CD8-positive, alpha-beta memory T cell (primary cell): ENCODE results near the gene GPR176. TPM values are rescaled to one million over a fixed set of nuclear protein-coding genes. Genes with fewer than 3 reads are reported as not detected.
A peak's percentile ranks its signal among the peaks of the same experiment; 100 is the strongest.

Source experiments
- CTCF ChIA-PET: fragments of 350-600 bp; sonication (Branson Sonifier 250); formaldehyde crosslinking; loops from one replicate; lab custom pipeline; 2021; ENCODE audit warnings: antibody characterized with exemption; lab: Charles Lee
- POLR2A ChIA-PET: fragments of 350-600 bp; sonication (Branson Sonifier 250); formaldehyde crosslinking; loops from one replicate; lab custom pipeline; 2021; ENCODE audit warnings: antibody characterized with exemption; lab: Charles Lee
- DNase-seq, 5 donors: peaks; one replicate each; pipeline versions ENCODE4 v3.0.0 to v3.0.0-alpha.2; 2020 to 2022; ENCODE audit warnings: mixed read lengths in 1 of 5
- H3K27ac ChIP-seq: one replicate; pipeline ENCODE4 v1.7.0; 2013; ENCODE audit warnings: low read depth, mild to moderate bottlenecking, low read length, moderate library complexity
- H3K27me3 ChIP-seq: 2 replicates; pipeline ENCODE4 v1.7.0; 2013; ENCODE audit warnings: low read length, mild to moderate bottlenecking; ENCODE audit not compliant: insufficient read depth, poor library complexity, severe bottlenecking
- H3K36me3 ChIP-seq: 2 replicates; pipeline ENCODE4 v1.7.0; 2013; ENCODE audit warnings: mild to moderate bottlenecking, low read length, moderate library complexity; ENCODE audit not compliant: insufficient read depth
- H3K4me1 ChIP-seq: 2 replicates; pipeline ENCODE4 v1.7.0; 2013; ENCODE audit warnings: mild to moderate bottlenecking, low read length, moderate library complexity; ENCODE audit not compliant: insufficient read depth
- H3K4me3 ChIP-seq: 2 replicates; pipeline ENCODE4 v1.7.0; 2013; ENCODE audit warnings: mild to moderate bottlenecking, low read length
- H3K9me3 ChIP-seq: 2 replicates; pipeline ENCODE4 v1.7.0; 2013; ENCODE audit warnings: mild to moderate bottlenecking, low read length
- H3K27ac Mint-ChIP-seq, 8 donors: one replicate each; pipeline ENCODE4 v1.8.0; 2020 to 2021; ENCODE audit warnings: mixed read lengths in 8 of 8, mild to moderate bottlenecking in 6 of 8, inconsistent platforms in 3 of 8, moderate library complexity in 3 of 8
- H3K27me3 Mint-ChIP-seq, 2 donors: one replicate each; pipeline ENCODE4 v1.8.0; 2020 to 2021; ENCODE audit warnings: mixed read lengths in 2 of 2, mild to moderate bottlenecking in 1 of 2, moderate library complexity in 1 of 2
- H3K36me3 Mint-ChIP-seq, 3 donors: one replicate each; pipeline ENCODE4 v1.8.0; 2020 to 2021; ENCODE audit warnings: mixed read lengths in 3 of 3, inconsistent platforms in 1 of 3, mild to moderate bottlenecking in 1 of 3
- H3K4me1 Mint-ChIP-seq, 3 donors: one replicate each; pipeline ENCODE4 v1.8.0; 2020 to 2021; ENCODE audit warnings: mixed read lengths in 3 of 3, inconsistent platforms in 1 of 3, mild to moderate bottlenecking in 1 of 3
- H3K4me3 Mint-ChIP-seq, 7 donors: one replicate each; pipeline ENCODE4 v1.8.0; 2020 to 2021; ENCODE audit warnings: mixed read lengths in 7 of 7, mild to moderate bottlenecking in 6 of 7, moderate library complexity in 4 of 7, inconsistent platforms in 2 of 7
- H3K9me3 Mint-ChIP-seq, 5 donors: one replicate each; pipeline ENCODE4 v1.8.0; 2020 to 2022; ENCODE audit warnings: mixed read lengths in 5 of 5, mild to moderate bottlenecking in 3 of 5, moderate library complexity in 2 of 5, inconsistent platforms in 1 of 5
- polyA plus RNA-seq: library from polyadenylated mRNA; unstranded; fragments of 300-500 nt; fragmentation: Illumina TruSeq; gene quantifications from one replicate; pipeline ENCODE4 v1.2.3, GENCODE V29; 2021
- total RNA-seq, 2 experiments: library from RNA; stranded (reverse); gene quantifications; one replicate each; pipeline ENCODE4 v1.2.3, GENCODE V29; 2021

The GPR176 gene
- total and polyA plus RNA-seq, 3 experiments from 2014 or later: 0.20 TPM; not detected in 2

- Mint-ChIP-seq H3K4me3 (peak overlapping the region in 6 of 7 donors; percentile 51 to 97 (median 66)), H3K27ac (peak overlapping the region in 7 of 8 donors; percentile 39 to 96 (median 66)), H3K36me3 (peaks cover 0 to 23% (median 0%) of the 10 kb centered on the region in 3 donors), H3K4me1 (peaks cover 44 to 65% (median 60%) of the 10 kb centered on the region in 3 donors), H3K9me3 (no peaks in the 10 kb centered on the region), H3K27me3 (no peaks in the 10 kb centered on the region)
- CTCF ChIA-PET: interaction anchor here (0.7 to 1.2 kb wide), 4 partner anchors 28 to 489 kb away, joined by 3 to 4 read pairs (median 3); no protein-coding TSS in a partner anchor
- Histone ChIP-seq H3K4me3 (no peak overlapping the region), H3K36me3 (no peaks in the 10 kb centered on the region), H3K27ac (no peak overlapping the region), H3K9me3 (no peaks in the 10 kb centered on the region), H3K4me1 (peaks cover 31% of the 10 kb centered on the region), H3K27me3 (no peaks in the 10 kb centered on the region)
- POLR2A ChIA-PET: no interaction called here
- no peak for DNase-seq
Measured at GRCh38 chr15:39784638-39785037, 135.4 kb downstream of the GPR176 start.

- Histone ChIP-seq H3K27ac (no peak overlapping the region), H3K4me1 (peaks cover 31% of the 10 kb centered on the region), H3K9me3 (no peaks in the 10 kb centered on the region), H3K4me3 (no peak overlapping the region), H3K27me3 (no peaks in the 10 kb centered on the region), H3K36me3 (no peaks in the 10 kb centered on the region)
- peaks cover 0 to 23% (median 0%) of the 10 kb centered on the region in 3 donors for H3K36me3 Mint-ChIP-seq
- POLR2A ChIA-PET: no interaction called here
- CTCF ChIA-PET: interaction anchor here (0.9 to 1.2 kb wide), 3 partner anchors 27 to 489 kb away, joined by 3 to 4 read pairs (median 3); no protein-coding TSS in a partner anchor
- H3K27me3 Mint-ChIP-seq: no peaks in the 10 kb centered on the region
- H3K27ac Mint-ChIP-seq: peak overlapping the region; percentile 65 to 96 (median 86)
- peaks cover 44 to 65% (median 60%) of the 10 kb centered on the region in 3 donors for H3K4me1 Mint-ChIP-seq
- H3K4me3 Mint-ChIP-seq: peak overlapping the region; percentile 82 to 98 (median 96)
- no peaks in the 10 kb centered on the region for H3K9me3 Mint-ChIP-seq
- no peak for DNase-seq
Measured at GRCh38 chr15:39784125-39784524, 135.9 kb downstream of the GPR176 start.

GRCh38 chr15:39783244-39783820, 136.7 kb downstream of the GPR176 start:
- Mint-ChIP-seq H3K4me3 (peak overlapping the region; percentile 82 to 98 (median 96)), H3K36me3 (peaks cover 0 to 23% (median 0%) of the 10 kb centered on the region in 3 donors), H3K4me1 (peaks cover 43 to 65% (median 60%) of the 10 kb centered on the region in 3 donors), H3K9me3 (no peaks in the 10 kb centered on the region), H3K27ac (peak overlapping the region; percentile 65 to 96 (median 90)), H3K27me3 (no peaks in the 10 kb centered on the region)
- H3K9me3 ChIP-seq: no peaks in the 10 kb centered on the region
- H3K36me3 ChIP-seq: no peaks in the 10 kb centered on the region
- no peaks in the 10 kb centered on the region for H3K27me3 ChIP-seq
- peak overlapping the region; percentile 83 for H3K27ac ChIP-seq
- DNase-seq: peak in 1 of 5 donors; percentile 19
- peak overlapping the region; percentile 94 for H3K4me3 ChIP-seq
- ChIA-PET CTCF (interaction anchor here (1.2 to 1.5 kb wide), 5 partner anchors 12 to 496 kb away, joined by 3 to 5 read pairs (median 3); no protein-coding TSS in a partner anchor), POLR2A (interaction anchor here (0.9 to 1.4 kb wide), 2 partner anchors 9 to 26 kb away, joined by 3 to 6 read pairs; no protein-coding TSS in a partner anchor)
- peaks cover 31% of the 10 kb centered on the region for H3K4me1 ChIP-seq

- Histone ChIP-seq H3K36me3 (no peaks in the 10 kb centered on the region), H3K4me3 (peak within 1 kb of the TSS; percentile 94), H3K9me3 (no peaks in the 10 kb centered on the region), H3K4me1 (peaks cover 31% of the 10 kb centered on the region), H3K27ac (peak within 1 kb of the TSS; percentile 83), H3K27me3 (no peaks in the 10 kb centered on the region)
- H3K4me3 Mint-ChIP-seq: peak within 1 kb of the TSS; percentile 82 to 98 (median 96)
- H3K27me3 Mint-ChIP-seq: no peaks in the 10 kb centered on the region
- POLR2A ChIA-PET: interaction anchor here (0.9 to 1.4 kb wide), 2 partner anchors 8 to 25 kb away, joined by 3 to 6 read pairs; no protein-coding TSS in a partner anchor
- peak within 1 kb of the TSS; percentile 65 to 96 (median 90) for H3K27ac Mint-ChIP-seq
- H3K9me3 Mint-ChIP-seq: no peaks in the 10 kb centered on the region
- CTCF ChIA-PET: interaction anchor here (1.2 to 1.5 kb wide), 5 partner anchors 11 to 497 kb away, joined by 3 to 5 read pairs (median 3); no protein-coding TSS in a partner anchor
- peaks cover 0 to 23% (median 0%) of the 10 kb centered on the region in 3 donors for H3K36me3 Mint-ChIP-seq
- DNase-seq: peak; percentile 91 to 98 (median 97)
- peaks cover 42 to 60% (median 58%) of the 10 kb centered on the region in 3 donors for H3K4me1 Mint-ChIP-seq
Measured at GRCh38 chr15:39782441-39783138, 137.5 kb downstream of the GPR176 start, which contains the start of gene FSIP1. Gene FSIP1 (minus strand): TSS chr15:39782841. CDS start chr15:39776524, 6,317 bp downstream.

- Histone ChIP-seq H3K4me1 (peaks cover 31% of the 10 kb centered on the region), H3K9me3 (no peaks in the 10 kb centered on the region), H3K27me3 (no peaks in the 10 kb centered on the region), H3K4me3 (peak overlapping the region; percentile 94), H3K36me3 (no peaks in the 10 kb centered on the region), H3K27ac (peak overlapping the region; percentile 83)
- Mint-ChIP-seq H3K9me3 (no peaks in the 10 kb centered on the region), H3K27ac (peak overlapping the region; percentile 65 to 96 (median 90)), H3K27me3 (peaks cover 4% of the 10 kb centered on the region in 2 donors), H3K36me3 (peaks cover 0 to 23% (median 2%) of the 10 kb centered on the region in 3 donors), H3K4me3 (peak overlapping the region; percentile 82 to 98 (median 96)), H3K4me1 (peaks cover 42 to 58% (median 56%) of the 10 kb centered on the region in 3 donors)
- CTCF ChIA-PET: interaction anchor here (1.2 to 1.3 kb wide), 3 partner anchors 25 to 497 kb away, joined by 3 to 5 read pairs (median 3); no protein-coding TSS in a partner anchor
- no peak for DNase-seq
- POLR2A ChIA-PET: no interaction called here
Measured at GRCh38 chr15:39781967-39782302, 138.1 kb downstream of the GPR176 start.

GRCh38 chr15:39781147-39781966, 138.7 kb downstream of the GPR176 start:
- no peaks in the 10 kb centered on the region for H3K9me3 Mint-ChIP-seq
- no peaks in the 10 kb centered on the region for H3K36me3 ChIP-seq
- H3K4me3 Mint-ChIP-seq: peak overlapping the region; percentile 69 to 98 (median 96)
- no peaks in the 10 kb centered on the region for H3K9me3 ChIP-seq
- peak overlapping the region; percentile 36 to 96 (median 90) for H3K27ac Mint-ChIP-seq
- peaks cover 39 to 52% (median 50%) of the 10 kb centered on the region in 3 donors for H3K4me1 Mint-ChIP-seq
- H3K36me3 Mint-ChIP-seq: peaks cover 0 to 21% (median 2%) of the 10 kb centered on the region in 3 donors
- H3K4me3 ChIP-seq: peak overlapping the region; percentile 94
- no peak for DNase-seq
- no peak overlapping the region for H3K27ac ChIP-seq
- peaks cover 4 to 8% of the 10 kb centered on the region in 2 donors for H3K27me3 Mint-ChIP-seq
- H3K27me3 ChIP-seq: no peaks in the 10 kb centered on the region
- ChIA-PET POLR2A (no interaction called here), CTCF (no interaction called here)
- H3K4me1 ChIP-seq: peaks cover 27% of the 10 kb centered on the region

GRCh38 chr15:39778021-39778420, 142.0 kb downstream of the GPR176 start:
- Histone ChIP-seq H3K27ac (no peak overlapping the region), H3K36me3 (no peaks in the 10 kb centered on the region), H3K4me1 (peaks cover 13% of the 10 kb centered on the region), H3K27me3 (no peaks in the 10 kb centered on the region), H3K4me3 (no peak overlapping the region), H3K9me3 (no peaks in the 10 kb centered on the region)
- Mint-ChIP-seq H3K27me3 (peaks cover 5 to 8% of the 10 kb centered on the region in 2 donors), H3K27ac (peak overlapping the region in 2 of 8 donors; percentile 8 to 33), H3K4me3 (no peak overlapping the region), H3K4me1 (peaks cover 23 to 37% (median 31%) of the 10 kb centered on the region in 3 donors), H3K9me3 (no peaks in the 10 kb centered on the region), H3K36me3 (peaks cover 2 to 8% (median 4%) of the 10 kb centered on the region in 3 donors)
- ChIA-PET CTCF (interaction anchor here (1.3 kb wide), 1 partner anchor 184 kb away, joined by 3 read pairs; no protein-coding TSS in a partner anchor), POLR2A (no interaction called here)
- no peak for DNase-seq
